Aorta (tissue), 5 donors: ENCODE results near the gene RRP9. TPM values are rescaled to one million over a fixed set of nuclear protein-coding genes. Genes with fewer than 3 reads are reported as not detected.
A peak's percentile ranks its signal among the peaks of the same experiment; 100 is the strongest.

Source experiments
- ATAC-seq: fragments of 200-7000 bp; cut with Tn5 transposase; one replicate; pipeline ENCODE4 v1.9.1; 2022; ENCODE audit warnings: moderate library complexity; ENCODE audit not compliant: low FRiP score
- DNase-seq, 2 donors: peaks; one replicate each; pipeline ENCODE4 v3.0.0-alpha.2; 2020
- H3K27ac ChIP-seq, 2 donors: one replicate each; pipeline ENCODE4 v1.5.1; 2013; ENCODE audit warnings: low read length in 2 of 2, mild to moderate bottlenecking in 2 of 2, moderate library complexity in 2 of 2, control low read depth in 1 of 2, inconsistent platforms in 1 of 2, low read depth in 1 of 2
- H3K27me3 ChIP-seq, 2 donors: one replicate each; pipeline ENCODE4 v1.6.1; 2013; ENCODE audit warnings: control low read depth in 1 of 2, low read length in 1 of 2, mild to moderate bottlenecking in 1 of 2, moderate library complexity in 1 of 2; ENCODE audit not compliant: insufficient read depth in 2 of 2, control insufficient read depth in 1 of 2
- H3K36me3 ChIP-seq, 2 donors: one replicate each; pipeline ENCODE4 v1.6.1; 2013; ENCODE audit warnings: control low read depth in 1 of 2, low read length in 1 of 2, mild to moderate bottlenecking in 1 of 2; ENCODE audit not compliant: insufficient read depth in 2 of 2, control insufficient read depth in 1 of 2
- H3K4me1 ChIP-seq, 2 donors: one replicate each; pipeline ENCODE4 v1.6.1; 2013; ENCODE audit warnings: low read length in 2 of 2, control low read depth in 1 of 2, mild to moderate bottlenecking in 1 of 2, moderate library complexity in 1 of 2; ENCODE audit not compliant: insufficient read depth in 2 of 2, control insufficient read depth in 1 of 2
- H3K4me3 ChIP-seq, 2 donors: one replicate each; pipeline ENCODE4 v1.5.1; 2013; ENCODE audit warnings: low read length in 2 of 2, control low read depth in 1 of 2, mild to moderate bottlenecking in 1 of 2
- H3K9me3 ChIP-seq: one replicate; pipeline ENCODE4 v1.6.1; 2013; ENCODE audit warnings: mild to moderate bottlenecking, low read length; ENCODE audit not compliant: control insufficient read depth
- WGBS, 2 donors: extraction: QIAGEN DNeasy Blood & Tissue Kit; methylation state at CpG; one replicate each; pipeline ENCODE4 v1.1.7; 2013; 5-methylcytosine and 5-hydroxymethylcytosine counted together
- intact Hi-C, 2 donors: fragments of 100-400 bp; cut with DNase I; formaldehyde crosslinking; loops; one replicate each; pipeline versions ENCODE4 v1.14.2 to v1.15.0; 2022
- polyA plus RNA-seq, 2 donors: library from polyadenylated mRNA; stranded (reverse); fragments of 200-250 nt; gene quantifications; one replicate each; pipeline ENCODE4 v1.2.3, GENCODE V29; 2013
- total RNA-seq, 2 donors: library from RNA; stranded (reverse); fragmentation: NEBNext Ultra II Directional; extraction: Animal tissue kit (Norgen Biotek cat#: 25700); gene quantifications; one replicate each; pipeline ENCODE4 v1.2.1, GENCODE V29; 2021
- donor health status: healthy with polysubstance abuse.
- donor health status: Bipolar disorder and iron deficiency.
- donor health status: DM: no; HTN: no; CAD: no.
- donor health status: DM: no; HTN: no; CAD: no.
- donor health status: DM: yes; HTN: yes; CAD: no.

The RRP9 gene
- total and polyA plus RNA-seq, 4 donors = 5.0 to 11.4 (median 10.2) TPM

GRCh38 chr3:51937611-51938450 is 3.9 kb downstream of the RRP9 start:
- peaks cover 0 to 10% of the 10 kb centered on the region in 2 donors for H3K36me3 ChIP-seq
- H3K4me3 ChIP-seq = no peak overlapping the region
- H3K27ac ChIP-seq = no peak overlapping the region
- DNase-seq (peak; percentile 46 to 51), ATAC-seq (no peak)
- intact Hi-C loops = no loop called here
- H3K9me3 ChIP-seq = no peaks in the 10 kb centered on the region
- H3K4me1 ChIP-seq = no peaks in the 10 kb centered on the region
- 92% methylated on average over 13 of the region's 13 CpGs for WGBS, 2 donors
- no peaks in the 10 kb centered on the region for H3K27me3 ChIP-seq

- DNase-seq = peak in 1 of 2 donors; percentile 51
- Histone ChIP-seq H3K27ac (no peak overlapping the region), H3K36me3 (peaks cover 0 to 12% of the 10 kb centered on the region in 2 donors), H3K4me1 (no peaks in the 10 kb centered on the region), H3K27me3 (no peaks in the 10 kb centered on the region), H3K4me3 (no peak overlapping the region), H3K9me3 (no peaks in the 10 kb centered on the region)
- WGBS, 2 donors = 86 to 88% methylated on average over 9 of the region's 9 CpGs
- ATAC-seq = no peak
- intact Hi-C loops = no loop called here
Observed at GRCh38 chr3:51937014-51937413, 4.7 kb downstream of the RRP9 start.

- peaks cover 0 to 12% of the 10 kb centered on the region in 2 donors for H3K36me3 ChIP-seq
- intact Hi-C loops = no loop called here
- no peak overlapping the region for H3K27ac ChIP-seq
- ATAC-seq (no peak), DNase-seq (peak in 1 of 2 donors; percentile 72)
- no peaks in the 10 kb centered on the region for H3K9me3 ChIP-seq
- no peaks in the 10 kb centered on the region for H3K27me3 ChIP-seq
- no peaks in the 10 kb centered on the region for H3K4me1 ChIP-seq
- WGBS, 2 donors = 96% methylated on average over 25 of the region's 25 CpGs
- no peak overlapping the region for H3K4me3 ChIP-seq
Observed at GRCh38 chr3:51935886-51936755, 5.6 kb downstream of the RRP9 start.

- Histone ChIP-seq H3K27me3 (no peaks in the 10 kb centered on the region), H3K4me3 (no peak overlapping the region), H3K27ac (no peak overlapping the region), H3K9me3 (no peaks in the 10 kb centered on the region), H3K4me1 (no peaks in the 10 kb centered on the region), H3K36me3 (peaks cover 0 to 12% of the 10 kb centered on the region in 2 donors)
- intact Hi-C loops = no loop called here
- WGBS, 2 donors = 90 to 93% methylated on average over 28 of the region's 28 CpGs
- no peak for ATAC-seq
- peak in 1 of 2 donors; percentile 52 for DNase-seq
Observed at GRCh38 chr3:51934991-51935885, 6.5 kb downstream of the RRP9 start.

GRCh38 chr3:51934139-51934850 is 7.4 kb downstream of the RRP9 start:
- DNase-seq (peak; percentile 30 to 68), ATAC-seq (no peak)
- intact Hi-C loops = no loop called here
- 95% methylated on average over 11 of the region's 11 CpGs for WGBS, 2 donors
- H3K4me3 ChIP-seq = no peak overlapping the region
- H3K27ac ChIP-seq = no peak overlapping the region
- no peaks in the 10 kb centered on the region for H3K9me3 ChIP-seq
- no peaks in the 10 kb centered on the region for H3K4me1 ChIP-seq
- H3K27me3 ChIP-seq = no peaks in the 10 kb centered on the region
- peaks cover 0 to 12% of the 10 kb centered on the region in 2 donors for H3K36me3 ChIP-seq

- DNase-seq = peak; percentile 39 to 53
- H3K27ac ChIP-seq = no peak overlapping the region
- intact Hi-C loops = no loop called here
- no peaks in the 10 kb centered on the region for H3K4me1 ChIP-seq
- ATAC-seq = no peak
- no peaks in the 10 kb centered on the region for H3K27me3 ChIP-seq
- no peaks in the 10 kb centered on the region for H3K9me3 ChIP-seq
- H3K4me3 ChIP-seq = no peak overlapping the region
- 93 to 96% methylated on average over 13 of the region's 13 CpGs for WGBS, 2 donors
- H3K36me3 ChIP-seq = peaks cover 0 to 12% of the 10 kb centered on the region in 2 donors
Observed at GRCh38 chr3:51933471-51934138, 8.1 kb downstream of the RRP9 start.

GRCh38 chr3:51932471-51933370 is 9.0 kb downstream of the RRP9 start:
- H3K27ac ChIP-seq = no peak overlapping the region
- H3K4me1 ChIP-seq = no peaks in the 10 kb centered on the region
- DNase-seq (peak in 1 of 2 donors; percentile 51), ATAC-seq (no peak)
- peaks cover 0 to 12% of the 10 kb centered on the region in 2 donors for H3K36me3 ChIP-seq
- intact Hi-C loops = no loop called here
- H3K9me3 ChIP-seq = no peaks in the 10 kb centered on the region
- no peak overlapping the region for H3K4me3 ChIP-seq
- no peaks in the 10 kb centered on the region for H3K27me3 ChIP-seq
- WGBS, 2 donors = 94 to 95% methylated on average over 15 of the region's 15 CpGs
